T-helper 9 cell (primary cell): ENCODE measurements around the gene ADD2.

Experiments used
- DNase-seq: peaks from one replicate; pipeline ENCODE4 v3.0.0-alpha.2; 2020

Gene ADD2

GRCh38 chr2:70698847-70699246 is 69.2 kb downstream of the ADD2 start:
- DNase-seq = no peak

- no peak for DNase-seq
Observed at GRCh38 chr2:70697603-70698383, 70.2 kb downstream of the ADD2 start.

- DNase-seq = no peak
Observed at GRCh38 chr2:70696142-70696541, 71.9 kb downstream of the ADD2 start.

GRCh38 chr2:70692256-70692655 is 75.7 kb downstream of the ADD2 start:
- DNase-seq = no peak

- no peak for DNase-seq
Observed at GRCh38 chr2:70691497-70692140, 76.4 kb downstream of the ADD2 start.

GRCh38 chr2:70690846-70691245 is 77.2 kb downstream of the ADD2 start:
- DNase-seq = no peak

GRCh38 chr2:70688427-70688826 is 79.6 kb downstream of the ADD2 start:
- DNase-seq = no peak

GRCh38 chr2:70687461-70687795 is 80.6 kb downstream of the ADD2 start:
- DNase-seq = no peak

GRCh38 chr2:70686577-70687460 is 81.2 kb downstream of the ADD2 start:
- DNase-seq = no peak

- DNase-seq = no peak
Observed at GRCh38 chr2:70685771-70686171, 82.2 kb downstream of the ADD2 start.

- DNase-seq = no peak
Observed at GRCh38 chr2:70684846-70685622, 83.0 kb downstream of the ADD2 start.

GRCh38 chr2:70683455-70683854 is 84.5 kb downstream of the ADD2 start:
- DNase-seq = no peak

- DNase-seq = no peak
Observed at GRCh38 chr2:70680735-70681134, 87.3 kb downstream of the ADD2 start.

GRCh38 chr2:70679259-70679658 is 88.7 kb downstream of the ADD2 start:
- DNase-seq = no peak

- DNase-seq = no peak
Observed at GRCh38 chr2:70678576-70679143, 89.3 kb downstream of the ADD2 start.

- DNase-seq = no peak
Observed at GRCh38 chr2:70676301-70677035, 91.5 kb downstream of the ADD2 start.

- DNase-seq = no peak
Observed at GRCh38 chr2:70675862-70676261, 92.1 kb downstream of the ADD2 start.

GRCh38 chr2:70674636-70675430 is 93.2 kb downstream of the ADD2 start:
- DNase-seq = no peak

- no peak for DNase-seq
Observed at GRCh38 chr2:70673041-70673647, 94.9 kb downstream of the ADD2 start.

- no peak for DNase-seq
Observed at GRCh38 chr2:70671092-70671675, 96.8 kb downstream of the ADD2 start.
